Astrocyte of the cerebellum (primary cell): ENCODE results near the gene RAP1GAP.
A peak's percentile ranks its signal among the peaks of the same experiment; 100 is the strongest.
"Not testable (repeated sequence)": the region's sequence is repeated elsewhere in the genome, so short reads cannot be mapped to it uniquely, and the experiment has no call there.

Experiments used
- DNase-seq: peaks from one replicate; pipeline ENCODE4 v3.0.0-alpha.2; 2011; ENCODE audit warnings: low read depth
- H3K4me3 ChIP-seq: 2 replicates; pipeline ENCODE4 v1.5.1; 2011; ENCODE audit warnings: mild to moderate bottlenecking, low read depth, low read length, moderate library complexity
- in situ Hi-C: cut with HindIII; loops from 2 replicates; pipeline ENCODE4 v1.10.0; 2017; ENCODE audit warnings: low sequenced_read_pairs
- TF ChIP-seq, protein P1 (sequence below): IDR thresholded peaks from 2 replicates; pipeline ENCODE4 v1.5.1; 2012; ENCODE audit warnings: low read length, low read depth, moderate library complexity, mild to moderate bottlenecking; ENCODE audit errors: missing control alignments

RAP1GAP gene

DNA sequence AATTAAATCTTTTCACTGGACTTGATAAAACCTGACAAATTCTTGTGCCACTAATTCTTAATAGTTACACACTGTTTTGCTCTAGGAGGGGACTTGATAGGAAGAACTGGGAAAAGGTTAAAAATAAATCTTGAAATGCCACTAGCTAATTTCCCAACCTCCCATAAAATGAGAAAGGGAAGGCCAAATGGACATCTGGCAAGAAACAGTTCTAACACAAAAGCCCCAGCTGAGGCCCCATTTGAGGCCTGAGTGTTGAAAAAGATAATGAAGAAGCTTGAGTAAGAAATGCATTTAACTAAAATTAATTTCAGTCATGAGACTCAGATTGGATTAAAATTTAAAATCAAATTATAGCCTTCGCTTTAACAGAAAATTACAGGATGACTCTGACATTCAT, 11.2 kb upstream of the RAP1GAP start:
- in situ Hi-C loops: no loop called here
- no peak for DNase-seq
- no peak overlapping the region for H3K4me3 ChIP-seq
- TF ChIP-seq, protein P1, sequence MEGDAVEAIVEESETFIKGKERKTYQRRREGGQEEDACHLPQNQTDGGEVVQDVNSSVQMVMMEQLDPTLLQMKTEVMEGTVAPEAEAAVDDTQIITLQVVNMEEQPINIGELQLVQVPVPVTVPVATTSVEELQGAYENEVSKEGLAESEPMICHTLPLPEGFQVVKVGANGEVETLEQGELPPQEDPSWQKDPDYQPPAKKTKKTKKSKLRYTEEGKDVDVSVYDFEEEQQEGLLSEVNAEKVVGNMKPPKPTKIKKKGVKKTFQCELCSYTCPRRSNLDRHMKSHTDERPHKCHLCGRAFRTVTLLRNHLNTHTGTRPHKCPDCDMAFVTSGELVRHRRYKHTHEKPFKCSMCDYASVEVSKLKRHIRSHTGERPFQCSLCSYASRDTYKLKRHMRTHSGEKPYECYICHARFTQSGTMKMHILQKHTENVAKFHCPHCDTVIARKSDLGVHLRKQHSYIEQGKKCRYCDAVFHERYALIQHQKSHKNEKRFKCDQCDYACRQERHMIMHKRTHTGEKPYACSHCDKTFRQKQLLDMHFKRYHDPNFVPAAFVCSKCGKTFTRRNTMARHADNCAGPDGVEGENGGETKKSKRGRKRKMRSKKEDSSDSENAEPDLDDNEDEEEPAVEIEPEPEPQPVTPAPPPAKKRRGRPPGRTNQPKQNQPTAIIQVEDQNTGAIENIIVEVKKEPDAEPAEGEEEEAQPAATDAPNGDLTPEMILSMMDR: no peak

DNA sequence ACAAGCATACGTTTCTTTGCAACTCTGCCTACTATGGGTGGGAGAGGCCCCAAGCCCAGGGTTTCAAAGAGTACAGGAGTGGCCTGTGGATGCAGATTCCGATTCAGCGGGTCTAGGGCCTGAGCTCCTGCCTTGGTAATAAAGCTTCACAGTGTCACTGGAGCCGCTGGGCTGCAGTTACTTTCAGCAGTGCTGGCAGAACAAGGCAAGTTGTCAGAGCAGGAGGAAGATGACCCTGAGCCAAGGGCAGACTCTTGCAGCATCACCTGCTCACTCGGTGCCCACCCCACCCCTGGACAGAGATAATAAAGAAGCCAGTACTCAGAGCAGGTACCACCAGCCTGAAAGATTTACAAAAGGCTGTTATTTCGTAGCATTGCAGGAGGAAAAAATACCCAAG, 8.0 kb upstream of the RAP1GAP start:
- DNase-seq: no peak
- H3K4me3 ChIP-seq: no peak overlapping the region
- in situ Hi-C loops: no loop called here
- TF ChIP-seq, protein P1: no peak

DNA sequence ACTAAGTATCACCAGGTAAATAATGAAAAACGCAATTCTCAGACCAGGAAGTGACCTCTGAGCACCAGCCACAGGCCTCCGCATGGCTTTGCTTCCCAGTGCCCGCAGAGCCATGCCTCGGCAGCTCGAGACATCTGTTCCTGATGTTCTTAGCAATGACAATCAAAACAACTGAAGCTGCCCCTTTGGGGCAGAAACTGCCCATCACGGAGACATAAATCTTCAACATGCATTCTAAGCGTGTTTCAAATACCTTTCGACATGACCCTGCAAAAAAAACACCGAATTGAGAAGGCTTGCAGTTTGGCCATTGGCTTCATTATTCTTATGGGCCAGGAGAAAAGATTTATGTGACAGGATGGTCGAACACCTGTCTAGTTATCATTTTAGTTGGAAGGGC, 5.8 kb upstream of the RAP1GAP start:
- TF ChIP-seq, protein P1: no peak

DNA sequence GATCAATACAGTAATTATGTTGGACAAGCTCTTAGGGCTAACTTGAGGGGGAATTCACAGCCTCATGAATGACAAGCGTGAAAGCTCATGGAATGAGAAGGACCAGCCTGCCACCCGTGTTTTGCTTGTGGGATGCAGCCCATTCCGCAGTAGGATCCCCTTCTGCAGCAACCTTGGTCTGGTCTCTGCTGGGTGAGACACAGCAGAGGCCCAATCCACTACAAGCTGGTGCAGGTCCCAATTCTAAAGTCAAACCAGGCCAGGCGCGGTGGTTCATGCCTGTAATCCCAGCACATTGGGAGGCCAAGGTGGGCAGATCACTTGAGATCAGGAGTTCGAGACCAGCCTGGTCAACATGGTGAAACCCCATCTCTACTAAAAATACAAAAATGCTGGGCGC, 4.7 kb upstream of the RAP1GAP start:
- DNase-seq, H3K4me3 ChIP-seq, in situ Hi-C loops: not testable (repeated sequence)

More for the DNA sequence above, 5.8 kb upstream of the RAP1GAP start:
- no peak for DNase-seq
- in situ Hi-C loops: no loop called here
- no peak overlapping the region for H3K4me3 ChIP-seq

DNA sequence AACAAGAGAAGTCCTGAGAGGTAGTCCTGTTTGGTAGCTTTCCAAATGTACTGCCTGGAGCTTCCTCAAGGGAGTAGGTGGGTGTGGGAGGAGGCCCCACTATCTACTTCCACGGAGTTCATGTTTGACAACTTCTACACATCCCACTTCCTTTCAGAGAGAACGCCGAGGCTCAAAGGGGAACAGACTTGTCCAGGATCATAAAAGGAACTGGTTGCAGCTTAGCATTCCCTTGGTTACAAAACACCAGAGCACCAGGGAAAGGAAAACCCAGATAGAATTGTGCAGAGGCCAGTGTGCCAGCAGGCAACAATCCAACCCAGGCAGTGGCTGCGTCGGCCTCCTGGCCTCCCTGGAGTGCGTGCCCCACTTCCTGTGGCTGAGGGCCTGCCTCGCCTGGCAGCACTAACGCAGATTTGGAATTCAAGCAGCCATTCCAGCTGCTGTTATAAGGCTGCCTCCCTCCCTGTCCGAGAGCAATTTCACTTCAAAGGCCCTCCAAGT, 4.2 kb upstream of the RAP1GAP start:
- TF ChIP-seq, protein P1: no peak
- no peak overlapping the region for H3K4me3 ChIP-seq
- in situ Hi-C loops: no loop called here
- DNase-seq: peak; percentile 73

DNA sequence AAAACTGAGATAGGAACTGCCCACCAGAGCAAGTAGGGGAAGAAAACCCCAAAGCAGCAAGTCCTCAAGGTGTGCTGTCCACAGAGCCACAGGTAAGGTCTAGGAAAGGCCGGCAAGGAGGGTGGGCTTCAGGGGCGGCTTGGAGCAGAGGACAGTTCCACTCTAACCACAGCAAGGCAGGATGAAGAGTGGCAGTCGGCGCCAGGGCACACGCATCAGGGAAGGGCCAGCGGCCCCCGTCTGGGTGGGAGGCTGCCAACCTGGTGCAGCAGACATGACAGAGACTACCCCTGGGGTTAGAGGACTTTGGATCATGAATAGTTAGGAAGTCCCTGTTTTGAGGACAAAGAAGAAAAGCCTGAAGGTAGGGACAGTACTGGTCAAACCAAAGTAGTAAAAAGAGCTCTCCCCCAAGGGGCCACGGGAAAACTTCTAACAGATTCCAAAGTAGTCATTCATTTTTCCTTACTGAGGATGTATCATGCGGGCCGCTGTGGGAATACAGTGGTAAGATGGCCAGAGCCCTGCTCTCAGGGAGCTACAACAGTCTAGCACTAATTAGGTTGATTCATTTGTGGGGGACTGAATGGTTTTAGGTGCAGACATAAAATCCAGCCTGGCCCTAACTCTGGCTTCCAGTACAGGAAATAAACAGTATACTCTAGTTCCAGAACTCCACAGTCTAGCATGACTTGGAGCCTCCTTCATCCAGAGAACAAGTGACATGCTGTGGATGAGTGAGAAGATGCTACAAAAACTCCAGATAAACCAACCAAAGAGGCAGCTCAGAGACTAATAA, 3.5 kb upstream of the RAP1GAP start:
- no peak overlapping the region for H3K4me3 ChIP-seq
- no peak for DNase-seq
- in situ Hi-C loops: no loop called here
- TF ChIP-seq, protein P1: no peak

DNA sequence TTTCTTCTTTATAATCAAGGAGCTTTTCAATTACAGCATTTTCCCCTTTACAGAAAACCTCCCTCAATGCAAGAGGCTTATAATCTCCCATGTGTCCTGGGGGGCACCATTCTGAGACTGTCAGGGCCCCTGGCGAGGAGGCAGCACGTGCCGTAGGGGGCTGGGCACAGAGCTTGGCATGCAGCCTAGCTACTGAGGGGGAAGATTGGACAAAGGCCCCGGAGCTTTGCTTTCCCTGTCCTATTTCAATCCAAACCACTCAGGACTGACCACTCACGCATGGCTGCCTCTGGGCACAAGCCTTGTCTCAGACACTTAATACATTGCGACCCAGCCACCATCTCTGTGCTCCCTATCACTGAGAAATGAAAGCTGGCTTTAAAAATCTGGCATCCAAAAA, 2.8 kb upstream of the RAP1GAP start:
- in situ Hi-C loops: no loop called here
- H3K4me3 ChIP-seq: no peak overlapping the region
- TF ChIP-seq, protein P1: no peak
- no peak for DNase-seq
